HL-60 (cell line): ENCODE results near the gene TNNI2.
A peak's percentile ranks its signal among the peaks of the same experiment; 100 is the strongest.

ENCODE experiments used
- GABPA ChIP-seq: IDR thresholded peaks from 2 replicates; pipeline ENCODE4 v1.6.1; 2012; ENCODE audit warnings: low read depth
- POLR2AphosphoS5 ChIP-seq: IDR thresholded peaks from 2 replicates; pipeline ENCODE4 v1.6.1; 2012; ENCODE audit warnings: low read depth
- REST ChIP-seq: IDR thresholded peaks from 2 replicates; pipeline ENCODE4 v1.6.1; 2012; ENCODE audit warnings: low read depth; ENCODE audit not compliant: insufficient replicate concordance
- TF ChIP-seq, protein P1 (sequence below): IDR thresholded peaks from one replicate; pipeline ENCODE4 v1.5.1; 2011; ENCODE audit warnings: low read length, control low read depth, inconsistent platforms; ENCODE audit not compliant: insufficient read depth

GRCh38 chr11:1852877-1853276 is 14.1 kb downstream of the TNNI2 start, which contains the start of gene LSP1:
- peak; percentile 74 for TF ChIP-seq POLR2AphosphoS5
- TF ChIP-seq, protein P1, sequence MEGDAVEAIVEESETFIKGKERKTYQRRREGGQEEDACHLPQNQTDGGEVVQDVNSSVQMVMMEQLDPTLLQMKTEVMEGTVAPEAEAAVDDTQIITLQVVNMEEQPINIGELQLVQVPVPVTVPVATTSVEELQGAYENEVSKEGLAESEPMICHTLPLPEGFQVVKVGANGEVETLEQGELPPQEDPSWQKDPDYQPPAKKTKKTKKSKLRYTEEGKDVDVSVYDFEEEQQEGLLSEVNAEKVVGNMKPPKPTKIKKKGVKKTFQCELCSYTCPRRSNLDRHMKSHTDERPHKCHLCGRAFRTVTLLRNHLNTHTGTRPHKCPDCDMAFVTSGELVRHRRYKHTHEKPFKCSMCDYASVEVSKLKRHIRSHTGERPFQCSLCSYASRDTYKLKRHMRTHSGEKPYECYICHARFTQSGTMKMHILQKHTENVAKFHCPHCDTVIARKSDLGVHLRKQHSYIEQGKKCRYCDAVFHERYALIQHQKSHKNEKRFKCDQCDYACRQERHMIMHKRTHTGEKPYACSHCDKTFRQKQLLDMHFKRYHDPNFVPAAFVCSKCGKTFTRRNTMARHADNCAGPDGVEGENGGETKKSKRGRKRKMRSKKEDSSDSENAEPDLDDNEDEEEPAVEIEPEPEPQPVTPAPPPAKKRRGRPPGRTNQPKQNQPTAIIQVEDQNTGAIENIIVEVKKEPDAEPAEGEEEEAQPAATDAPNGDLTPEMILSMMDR: no peak
- TF ChIP-seq GABPA: no peak; the same call in 1 of the 2 replicates
- TF ChIP-seq REST: peak; percentile 16
